Right renal pelvis (tissue), 4 donors: ENCODE data around the gene ALK. TPM values are rescaled to one million over a fixed set of nuclear protein-coding genes. Genes with fewer than 3 reads are reported as not detected.

ENCODE experiments used
- DNase-seq, 4 donors: peaks; one replicate each; pipeline ENCODE4 v3.0.0-alpha.2; 2013; ENCODE audit warnings: low read depth in 4 of 4, low spot score in 3 of 4, missing footprints in 1 of 4
- polyA plus RNA-seq, 4 donors: library from polyadenylated mRNA; unstranded; fragments of 120-200 nt; gene quantifications; one replicate each; pipeline ENCODE4 v1.2.1, GENCODE V29; 2013; ENCODE audit not compliant: insufficient read length in 4 of 4

ALK gene
- polyA plus RNA-seq, 4 donors = 0.11 to 0.50 (median 0.29) TPM

DNA sequence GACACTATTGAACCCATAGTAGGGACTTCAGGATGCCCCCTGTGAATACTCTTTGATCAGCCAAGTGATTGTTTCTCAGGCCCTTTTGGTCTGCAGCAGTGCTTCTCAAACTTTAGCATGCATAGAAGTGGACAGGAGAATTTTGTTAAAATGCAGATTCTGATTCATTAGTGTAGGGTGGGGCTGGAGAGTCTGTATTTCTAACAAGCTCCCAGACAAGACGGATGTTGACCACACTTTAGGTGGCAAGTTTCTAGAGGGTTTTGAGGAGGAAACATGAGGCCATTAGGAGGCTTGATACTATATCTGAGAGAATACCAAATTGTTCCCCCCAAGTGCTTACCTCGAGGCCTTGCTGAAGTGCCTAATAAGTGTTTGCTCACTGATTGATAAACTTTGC is 488.3 kb downstream of the ALK start:
- no peak for DNase-seq

DNA sequence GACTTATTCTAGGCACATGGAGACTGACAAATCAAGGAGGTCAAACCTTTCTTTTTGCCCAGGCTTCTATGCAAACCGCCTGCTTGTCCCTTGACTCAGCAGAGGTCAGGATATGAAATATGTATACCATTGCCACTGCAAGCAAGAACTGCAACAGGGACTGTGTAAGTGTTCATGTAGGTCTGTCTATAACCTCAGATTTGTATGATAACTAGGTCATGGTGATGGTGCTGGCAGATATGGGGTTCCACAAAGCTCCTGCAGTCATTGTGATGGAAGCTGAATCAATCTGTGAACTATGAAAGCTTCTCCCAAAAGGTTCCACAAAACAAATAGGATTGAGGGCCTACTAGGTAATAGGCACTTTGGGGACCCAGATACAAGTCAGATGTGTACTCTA is 489.9 kb downstream of the ALK start:
- no peak for DNase-seq

DNA sequence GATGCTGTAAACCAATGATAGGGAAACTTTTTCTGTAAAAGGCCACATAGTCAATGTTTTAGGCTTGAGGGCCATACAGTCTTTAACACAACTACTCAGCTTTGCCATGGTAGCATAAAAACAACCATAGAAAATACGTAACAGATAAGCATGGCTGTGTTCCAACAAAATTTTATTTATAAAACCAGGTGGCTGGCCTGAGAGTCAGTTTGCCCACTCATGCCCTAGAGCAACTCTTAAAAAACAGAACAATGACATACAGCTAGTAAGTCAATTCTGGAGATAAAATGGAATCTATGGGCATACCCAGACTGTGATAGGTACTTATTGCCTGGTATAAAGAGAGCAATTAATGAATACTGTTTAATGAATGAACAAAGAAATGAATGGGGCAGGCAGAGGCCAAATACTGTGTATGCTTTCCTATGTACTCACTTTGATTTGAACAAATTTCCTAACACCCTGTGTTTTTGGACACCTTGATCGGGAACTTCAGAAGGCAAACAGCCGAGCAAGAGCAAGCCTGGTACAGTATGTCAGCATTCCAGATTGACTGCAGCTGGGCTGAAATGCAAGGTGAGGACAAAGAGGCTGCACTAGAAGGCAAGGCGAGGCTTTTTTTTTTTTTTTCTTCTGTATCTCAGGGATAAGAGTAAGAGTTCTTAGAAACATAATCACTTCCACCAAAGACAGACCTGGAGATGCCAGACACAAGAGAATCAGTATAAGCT is 490.8 kb downstream of the ALK start:
- no peak for DNase-seq

DNA sequence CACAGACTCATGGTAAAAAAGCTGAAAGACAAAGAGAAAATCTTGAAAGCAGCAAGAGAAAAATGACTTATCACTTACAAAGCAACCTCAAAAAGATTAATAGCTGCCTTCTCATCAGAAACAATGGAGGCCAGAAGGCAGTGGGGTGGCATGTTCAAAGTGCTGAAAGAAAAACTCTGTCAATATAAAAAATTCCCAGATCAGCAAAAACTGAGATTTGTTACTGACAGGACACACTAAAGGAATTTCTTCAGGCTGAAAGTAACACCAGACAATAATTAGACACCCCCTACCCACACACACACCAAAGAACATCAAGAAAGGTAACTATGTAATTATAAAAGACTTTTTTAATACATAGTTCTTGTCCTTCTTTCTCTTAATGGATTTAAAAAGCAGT is 495.0 kb downstream of the ALK start:
- no peak for DNase-seq

DNA sequence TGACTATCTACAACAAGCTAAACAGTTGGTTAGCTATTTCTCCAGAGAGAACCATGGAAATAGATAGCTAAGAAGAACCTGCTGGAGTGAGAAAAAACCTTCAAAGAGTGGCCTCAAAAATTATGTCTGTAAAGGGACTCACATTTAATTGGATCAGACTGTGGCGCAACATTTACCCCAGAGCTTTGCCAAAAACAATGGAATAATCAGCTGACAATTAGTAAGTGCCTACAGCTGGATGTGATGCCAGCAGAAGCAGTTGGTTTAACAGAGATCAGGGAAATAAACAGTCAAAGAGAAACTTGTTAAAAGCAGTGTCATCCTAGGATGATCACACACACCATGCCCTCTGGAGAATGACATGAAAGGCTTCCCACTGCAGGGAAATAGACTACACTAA is 495.5 kb downstream of the ALK start:
- DNase-seq = no peak

DNA sequence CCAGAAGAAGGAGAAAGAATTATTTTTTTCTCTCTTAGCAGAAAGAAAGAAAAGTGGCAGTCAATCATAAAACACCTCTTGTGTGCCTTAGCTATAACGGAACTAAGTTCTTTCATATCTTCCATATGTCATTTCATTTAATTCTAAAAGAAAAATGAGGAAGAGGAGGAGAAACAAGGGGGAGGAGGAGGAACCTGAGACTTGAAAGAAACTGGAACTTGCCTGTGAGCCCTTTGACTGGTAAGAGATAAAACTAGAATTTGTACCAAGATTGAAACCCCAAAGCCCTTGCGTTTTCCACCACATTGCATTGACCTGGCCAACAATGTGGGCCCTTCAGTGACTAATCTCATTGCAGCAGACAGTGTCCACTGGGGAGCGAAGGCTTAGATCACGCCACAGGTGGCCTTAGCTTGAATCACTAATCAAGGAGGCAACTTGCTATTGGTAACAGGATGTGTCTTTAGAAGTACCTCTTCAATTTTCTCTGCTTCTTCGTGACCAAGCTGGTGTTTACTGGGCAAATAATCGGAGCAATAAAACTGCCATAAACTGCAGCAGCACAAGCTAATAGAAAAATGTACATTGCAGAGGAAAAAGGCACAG is 498.2 kb downstream of the ALK start:
- DNase-seq = no peak

DNA sequence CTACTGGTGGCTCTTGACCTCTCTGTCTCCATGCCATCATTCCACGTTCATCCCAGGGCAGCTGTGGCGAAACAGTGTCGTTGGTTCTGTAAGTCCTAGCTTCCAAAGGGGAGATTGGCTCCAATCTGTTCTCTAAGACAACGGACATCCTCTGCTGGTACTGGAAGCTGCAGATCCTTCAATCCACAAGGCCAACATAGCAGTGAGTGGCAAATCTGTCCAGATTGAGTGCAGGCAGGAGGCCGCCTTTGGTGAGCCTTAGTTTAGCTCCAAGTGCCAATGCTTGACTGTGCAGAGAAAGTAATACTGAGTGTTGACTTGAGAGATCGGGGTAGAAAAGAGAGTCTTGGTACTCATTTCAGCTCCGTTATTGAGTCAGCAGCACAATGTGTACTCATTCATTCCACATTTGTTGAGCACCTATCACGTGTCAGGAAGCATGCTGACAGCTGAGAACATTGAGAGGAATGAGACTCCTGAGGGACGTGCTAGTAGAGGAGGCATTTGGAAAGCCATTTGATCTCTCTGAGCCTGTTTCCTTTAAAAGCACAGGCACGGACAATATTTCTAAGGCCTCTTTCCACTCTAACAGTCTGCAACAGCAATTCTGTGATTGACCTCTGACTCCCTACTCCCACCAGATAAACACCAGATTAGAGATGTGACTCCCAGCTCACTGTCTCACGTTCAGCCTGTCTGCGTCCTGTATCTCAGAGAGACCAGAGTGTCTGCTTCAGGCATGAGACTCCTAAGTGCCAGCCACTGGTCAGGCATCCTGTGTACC is 500.2 kb downstream of the ALK start:
- peak in 2 of 4 donors; percentile 65 for DNase-seq

DNA sequence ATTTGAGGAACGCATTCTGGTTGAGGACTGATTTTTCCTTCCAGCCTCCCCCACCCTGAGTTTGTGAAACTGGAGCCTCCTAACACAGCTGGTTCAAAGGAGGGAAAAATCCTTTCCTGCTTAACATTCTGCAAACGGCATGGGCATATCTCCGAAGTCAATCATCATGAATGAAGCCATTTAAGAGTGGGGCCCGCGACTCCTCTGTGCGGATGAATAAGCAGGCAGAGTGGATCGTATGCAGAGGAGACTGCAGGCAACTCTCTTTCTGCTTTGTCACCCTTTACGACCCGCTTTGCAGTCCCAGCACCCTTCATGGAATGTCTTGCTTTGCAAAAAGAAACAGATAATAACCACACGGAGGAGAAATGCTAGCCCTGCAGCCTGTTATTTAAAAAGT is 500.9 kb downstream of the ALK start:
- no peak for DNase-seq

DNA sequence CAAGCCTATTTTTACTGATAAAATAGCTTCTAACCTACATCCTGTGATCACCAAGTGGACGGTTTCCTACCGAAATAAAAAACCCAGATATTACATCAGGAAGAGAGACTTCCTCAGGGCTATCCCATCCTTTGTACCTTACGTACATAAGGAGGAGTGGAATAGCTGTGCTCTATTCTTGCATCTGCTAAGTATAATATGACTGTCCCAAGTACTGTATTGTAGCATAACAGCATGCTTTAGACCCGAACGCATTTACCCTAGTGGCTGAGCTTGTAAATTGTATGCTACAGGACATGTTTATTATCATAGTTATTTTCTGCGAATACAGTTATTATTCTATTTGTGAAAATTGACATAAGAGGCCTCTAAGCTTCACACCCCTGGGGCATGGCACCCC is 503.8 kb downstream of the ALK start:
- DNase-seq = no peak

DNA sequence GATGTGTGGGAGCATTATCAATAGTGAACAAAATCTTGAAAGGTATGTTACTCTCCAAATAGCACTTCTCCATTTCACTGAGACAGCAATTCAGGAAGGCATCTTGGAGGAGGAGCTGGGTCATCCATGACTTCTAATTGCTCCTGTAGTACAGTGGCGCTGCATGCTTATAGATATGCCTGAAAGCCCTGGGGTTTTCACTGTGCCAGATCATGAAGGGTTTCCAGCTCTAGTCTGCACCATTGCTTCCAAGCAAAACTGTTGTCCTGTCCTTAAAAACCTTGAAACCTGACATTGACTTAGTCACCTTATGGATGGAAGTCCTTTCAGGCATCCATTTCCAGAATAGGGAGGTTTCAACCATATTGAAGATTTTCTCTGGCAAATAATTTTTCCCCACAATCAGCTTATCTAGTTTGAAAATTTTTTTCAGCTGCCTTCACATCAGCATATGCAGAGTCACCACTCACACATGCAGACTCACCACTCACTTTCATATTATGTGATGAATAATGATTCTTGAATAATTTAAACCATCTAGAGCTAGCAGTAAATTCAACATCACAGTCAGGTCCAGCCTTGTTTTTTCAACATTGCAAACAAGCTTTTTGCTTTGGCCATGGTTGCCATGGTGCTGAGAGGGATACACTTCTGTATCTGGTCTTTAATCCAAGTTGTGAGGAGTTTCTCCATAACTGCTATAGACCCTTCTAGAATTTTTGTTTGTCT is 509.0 kb downstream of the ALK start:
- no peak for DNase-seq

DNA sequence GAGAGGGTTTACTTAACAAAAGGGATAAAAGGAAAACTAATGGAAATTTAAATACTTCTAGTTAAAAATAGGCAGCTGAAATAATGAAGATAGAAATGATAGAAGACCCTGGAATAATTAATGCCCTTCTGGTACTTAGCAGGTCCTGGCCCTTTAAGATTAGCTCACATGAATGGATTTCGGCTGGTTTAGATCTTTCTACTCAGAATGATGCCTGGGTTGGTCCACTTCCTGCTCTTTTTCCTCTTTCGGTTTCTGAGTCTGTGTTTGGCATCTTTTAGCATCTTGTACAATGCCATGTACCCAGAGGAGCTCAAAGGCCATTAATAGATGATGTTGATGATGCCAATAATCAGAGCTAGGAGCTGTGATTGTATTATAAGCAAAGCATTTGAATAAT is 515.7 kb downstream of the ALK start:
- DNase-seq = no peak

DNA sequence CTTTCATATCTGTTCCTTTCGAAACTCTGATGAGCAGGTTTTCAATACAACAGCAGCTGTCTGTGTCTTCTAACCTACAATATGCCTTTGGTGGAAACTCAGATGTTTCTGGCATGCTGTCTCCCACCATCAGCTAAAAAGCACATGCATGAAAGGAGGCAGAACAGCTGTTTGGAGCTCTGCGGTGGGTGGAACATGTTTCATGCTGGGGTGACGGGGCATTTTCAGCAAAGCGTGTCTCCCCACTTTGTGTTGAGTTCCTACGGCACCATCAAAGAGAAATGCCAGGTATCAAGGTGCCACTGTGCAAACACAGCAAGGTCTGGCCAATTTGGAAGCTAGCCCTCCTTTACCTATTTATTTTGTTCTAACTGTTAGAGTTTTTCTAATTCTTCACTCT is 516.1 kb downstream of the ALK start:
- DNase-seq = no peak

DNA sequence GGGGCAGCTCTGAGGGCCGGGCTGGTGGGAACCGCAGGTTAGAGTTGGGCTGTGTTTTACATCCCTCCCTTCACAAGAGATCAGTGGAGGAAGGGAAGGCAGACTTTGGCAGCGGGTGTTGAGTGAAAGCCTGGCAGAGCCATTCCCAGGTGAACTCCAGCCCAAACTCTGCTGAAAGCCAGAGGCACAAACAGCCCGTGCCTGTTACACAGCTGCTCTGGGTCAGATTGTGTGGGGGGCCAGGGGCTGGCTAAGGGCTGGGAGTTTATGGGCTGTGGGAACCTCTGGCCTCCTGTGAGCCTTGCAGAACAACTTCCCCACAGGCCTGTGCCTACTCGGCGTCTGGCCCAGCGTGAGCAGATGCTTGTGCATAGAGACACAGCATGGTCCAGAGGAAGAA is 519.4 kb downstream of the ALK start:
- peak in 1 of 4 donors; percentile 25 for DNase-seq

DNA sequence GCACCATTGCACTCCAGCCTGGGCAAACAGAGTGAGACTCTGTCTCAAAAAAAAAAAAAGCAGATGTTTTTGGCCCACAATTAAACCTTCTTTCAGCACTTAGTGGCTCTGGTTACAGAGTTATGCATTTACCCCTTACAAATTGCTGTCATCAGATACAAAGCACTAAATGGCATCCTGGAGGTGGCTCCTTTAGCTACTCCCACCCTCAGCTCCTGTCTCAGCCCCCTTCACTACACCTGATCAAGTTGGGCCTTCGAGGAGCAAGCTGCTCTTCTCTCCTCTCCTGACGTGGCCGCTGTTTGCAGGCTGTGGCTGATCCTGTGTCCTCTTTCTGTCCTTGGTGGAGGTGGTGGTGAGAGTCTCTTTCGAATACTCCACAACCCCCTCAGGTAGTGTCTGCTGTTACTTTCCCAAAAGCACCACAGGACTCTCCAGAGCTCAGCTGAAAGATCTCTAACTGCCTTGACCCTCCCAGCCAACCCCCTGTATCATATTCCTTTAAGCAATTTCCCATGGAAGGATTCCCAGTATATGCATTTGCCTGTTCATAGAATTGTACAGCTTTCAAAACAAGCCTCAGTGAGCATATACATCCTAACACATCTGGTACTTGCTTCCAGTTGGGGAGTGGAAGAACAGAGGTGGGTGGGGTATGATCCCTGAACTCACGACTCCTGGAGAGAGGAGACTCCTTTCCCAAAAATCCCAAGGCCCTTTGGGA is 520.3 kb downstream of the ALK start:
- no peak for DNase-seq

DNA sequence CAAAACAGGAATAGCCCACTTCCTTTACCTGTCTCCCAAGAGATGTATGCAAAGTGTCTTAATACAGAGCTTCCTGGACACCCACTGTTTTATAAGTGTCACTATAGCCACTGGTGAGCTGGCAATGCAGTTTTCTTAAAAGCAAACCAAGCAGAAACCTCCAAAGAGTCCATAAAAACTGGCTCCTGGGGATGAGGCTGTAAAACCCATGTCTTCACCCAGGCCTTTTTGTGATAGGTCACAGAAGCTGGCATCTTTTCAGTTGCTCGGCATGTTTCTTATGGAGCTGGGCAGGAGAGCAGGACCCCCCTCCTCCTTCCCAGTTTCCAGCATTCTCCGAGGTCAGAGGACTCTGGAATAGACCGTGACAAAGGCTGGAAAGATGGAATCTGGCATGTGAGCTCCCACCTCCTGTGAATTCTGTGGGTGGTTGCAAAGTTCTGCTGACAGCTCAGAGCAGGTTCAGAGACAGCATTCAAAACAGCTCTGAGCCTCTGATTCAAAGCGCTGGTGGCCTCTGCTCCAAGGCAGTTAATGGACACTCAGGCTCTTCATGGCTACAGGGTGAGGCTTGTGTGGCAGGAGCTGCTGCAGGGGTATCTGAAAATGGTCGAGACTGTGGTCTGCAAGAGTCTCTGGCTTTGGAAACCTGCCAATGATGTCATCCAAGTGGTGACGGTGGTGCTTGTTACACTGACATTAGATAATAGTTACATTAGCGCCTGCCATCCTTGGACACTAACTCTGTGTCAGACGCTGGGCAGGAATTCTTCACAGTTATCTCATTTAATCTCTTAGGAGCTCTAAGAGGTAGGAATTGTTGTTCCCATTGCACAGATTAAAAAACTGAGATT is 522.8 kb downstream of the ALK start:
- no peak for DNase-seq

DNA sequence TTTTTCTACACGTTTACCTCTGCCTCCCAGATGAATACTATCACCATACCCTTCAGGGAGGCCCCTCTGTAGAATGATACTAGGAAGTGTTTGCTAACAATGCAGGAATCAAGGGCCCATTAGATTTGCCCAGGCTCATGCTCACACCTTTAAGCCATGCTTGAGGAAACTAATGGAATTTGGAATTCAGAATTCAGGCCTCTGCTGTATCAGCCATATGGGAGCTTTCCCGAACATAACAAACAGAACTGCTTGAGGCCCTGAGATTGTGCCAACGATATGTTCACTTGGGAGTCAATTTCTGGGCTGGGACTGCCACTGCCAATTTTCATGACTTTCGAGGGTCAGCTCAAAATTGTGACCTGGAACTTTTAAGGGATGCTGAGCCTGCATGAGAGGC is 523.7 kb downstream of the ALK start:
- DNase-seq = no peak

DNA sequence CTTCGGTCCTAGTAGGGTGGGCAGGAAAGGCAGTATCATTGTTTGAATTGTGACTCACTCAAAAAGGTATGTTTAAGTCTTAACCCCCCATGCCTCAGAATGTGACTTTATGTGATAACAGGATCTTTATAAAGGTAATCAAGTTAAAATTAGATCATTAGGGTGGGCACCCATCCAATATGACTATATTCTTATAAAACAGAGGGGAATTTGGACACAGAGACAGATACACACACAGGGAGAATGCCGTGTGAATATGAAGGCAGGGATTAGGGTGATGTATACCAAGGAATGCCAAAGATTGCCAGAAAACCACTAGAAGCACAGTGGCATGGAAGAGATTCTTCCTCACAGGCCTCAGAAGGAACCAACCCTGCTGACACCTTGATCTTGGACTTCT is 524.3 kb downstream of the ALK start:
- no peak for DNase-seq

DNA sequence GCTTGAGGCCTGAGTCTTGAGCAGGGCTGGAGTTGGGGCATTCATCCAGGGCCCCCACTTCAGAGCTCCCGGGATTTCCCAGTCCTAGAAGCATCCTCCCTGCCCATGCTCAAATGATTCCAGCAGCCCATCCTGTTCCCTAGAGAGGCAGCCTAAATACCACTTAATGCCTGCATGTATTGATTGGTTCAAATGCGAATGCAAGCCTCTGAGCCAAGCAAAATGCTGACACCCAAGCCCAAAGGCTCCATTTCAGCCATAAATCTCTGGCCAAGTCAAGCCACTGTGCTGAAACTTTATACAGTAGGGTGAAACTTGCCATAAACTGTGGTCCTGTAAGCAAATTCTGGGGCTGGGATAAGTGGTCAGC is 526.4 kb downstream of the ALK start:
- no peak for DNase-seq

DNA sequence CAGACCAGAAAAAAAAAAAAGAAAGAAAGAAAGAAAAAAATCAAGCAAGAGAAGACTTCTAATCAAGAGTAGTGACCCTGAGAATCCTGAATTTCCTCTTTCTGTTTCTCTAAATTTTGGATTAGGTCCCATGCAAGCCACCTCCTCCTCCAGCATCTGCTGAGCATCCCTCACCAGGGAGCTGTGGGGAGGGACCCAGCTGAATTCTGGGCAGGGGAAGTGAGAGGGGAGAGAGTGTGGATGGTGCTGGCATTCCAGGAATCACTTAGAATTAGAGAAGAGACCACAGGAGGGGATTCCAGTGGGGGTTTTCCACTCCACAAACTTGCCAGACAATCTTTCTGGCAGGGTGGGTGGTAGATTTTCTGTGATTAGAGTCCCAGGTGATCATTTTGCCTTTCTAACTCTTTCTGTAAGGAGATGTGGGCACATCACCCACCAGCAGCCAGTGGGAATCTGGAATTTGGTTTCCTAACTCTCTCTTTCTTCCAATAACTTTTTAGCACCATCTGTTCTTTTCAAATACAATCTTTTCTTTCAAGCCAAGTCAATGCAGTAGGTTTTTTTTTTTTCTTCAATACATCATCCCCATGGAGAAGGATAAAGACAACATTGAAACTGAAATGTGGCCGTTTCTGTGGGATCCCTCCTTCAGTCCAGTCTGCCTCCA is 526.9 kb downstream of the ALK start:
- DNase-seq = no peak
